Measurements from ENCODE around the gene TRIM2. TPM values are rescaled to one million over a fixed set of nuclear protein-coding genes. Genes with fewer than 3 reads are reported as not detected.
A peak's percentile ranks its signal among the peaks of the same experiment; 100 is the strongest.

TRIM2 gene
- total RNA-seq, 1 donor from 2014 or later = 20.2 TPM

GRCh38 chr4:153216546-153216945 lies 12.3 kb downstream of the TRIM2 start:
- intact Hi-C loops (cut with micrococcal nuclease) = no loop called here
- no peak for DNase-seq
- H3K27ac ChIP-seq (replicated peaks) = no peak overlapping the region
- H3K4me3 ChIP-seq = no peak overlapping the region
- no peak for TF ChIP-seq CTCF (IDR thresholded peaks at IDR 0.05; ENCODE audit: borderline replicate concordance)
- peaks cover 21% of the 10 kb centered on the region for H3K4me1 ChIP-seq
- H3K27me3 ChIP-seq (ENCODE audit: low read depth) = no peaks in the 10 kb centered on the region
- H3K9me3 ChIP-seq (replicated peaks) = no peaks in the 10 kb centered on the region
- H3K36me3 ChIP-seq = no peaks in the 10 kb centered on the region

- intact Hi-C loops (cut with micrococcal nuclease) = no loop called here
- no peak for DNase-seq
- TF ChIP-seq CTCF (IDR thresholded peaks at IDR 0.05; ENCODE audit: borderline replicate concordance) = no peak
- H3K27me3 ChIP-seq (ENCODE audit: low read depth) = no peaks in the 10 kb centered on the region
- no peaks in the 10 kb centered on the region for H3K9me3 ChIP-seq (replicated peaks)
- no peak overlapping the region for H3K4me3 ChIP-seq
- peaks cover 23% of the 10 kb centered on the region for H3K4me1 ChIP-seq
- no peak overlapping the region for H3K27ac ChIP-seq (replicated peaks)
- no peaks in the 10 kb centered on the region for H3K36me3 ChIP-seq
Measured at GRCh38 chr4:153217440-153217839, 13.2 kb downstream of the TRIM2 start.

- intact Hi-C loops (cut with micrococcal nuclease) = no loop called here
- Histone ChIP-seq H3K36me3 (no peaks in the 10 kb centered on the region), H3K27me3 (ENCODE audit: low read depth) (no peaks in the 10 kb centered on the region), H3K4me1 (peaks cover 29% of the 10 kb centered on the region), H3K4me3 (no peak overlapping the region), H3K27ac (replicated peaks) (no peak overlapping the region), H3K9me3 (replicated peaks) (no peaks in the 10 kb centered on the region)
- no peak for DNase-seq
- TF ChIP-seq CTCF (IDR thresholded peaks at IDR 0.05; ENCODE audit: borderline replicate concordance) = no peak
Measured at GRCh38 chr4:153218961-153219360, 14.7 kb downstream of the TRIM2 start.

GRCh38 chr4:153220682-153221395 lies 16.6 kb downstream of the TRIM2 start:
- Histone ChIP-seq H3K9me3 (replicated peaks) (no peaks in the 10 kb centered on the region), H3K27me3 (ENCODE audit: low read depth) (no peaks in the 10 kb centered on the region), H3K4me3 (no peak overlapping the region), H3K27ac (replicated peaks) (no peak overlapping the region), H3K4me1 (peaks cover 48% of the 10 kb centered on the region), H3K36me3 (no peaks in the 10 kb centered on the region)
- no peak for TF ChIP-seq CTCF (IDR thresholded peaks at IDR 0.05; ENCODE audit: borderline replicate concordance)
- intact Hi-C loops (cut with micrococcal nuclease) = no loop called here
- DNase-seq = no peak

- intact Hi-C loops (cut with micrococcal nuclease) = no loop called here
Measured at GRCh38 chr4:153221783-153222706, 17.8 kb downstream of the TRIM2 start.

More at GRCh38 chr4:153221783-153222706, 17.8 kb downstream of the TRIM2 start:
- peak; percentile 39 for DNase-seq
- H3K27ac ChIP-seq (replicated peaks) = peak overlapping the region; percentile 96
- H3K4me3 ChIP-seq = peak overlapping the region; percentile 85
- peak; percentile 1 for TF ChIP-seq CTCF (IDR thresholded peaks at IDR 0.05; ENCODE audit: borderline replicate concordance)
- H3K9me3 ChIP-seq (replicated peaks) = no peaks in the 10 kb centered on the region
- peaks cover 56% of the 10 kb centered on the region for H3K4me1 ChIP-seq
- H3K36me3 ChIP-seq = no peaks in the 10 kb centered on the region
- H3K27me3 ChIP-seq (ENCODE audit: low read depth) = no peaks in the 10 kb centered on the region
